Testis (tissue), 3 donors: Measurements from ENCODE around the gene PIP4K2B. TPM values are rescaled to one million over a fixed set of nuclear protein-coding genes. Genes with fewer than 3 reads are reported as not detected.
A peak's percentile ranks its signal among the peaks of the same experiment; 100 is the strongest.

Source experiments
- DNase-seq: peaks from one replicate; pipeline ENCODE4 v3.0.0-alpha.2; 2019
- H3K27ac ChIP-seq, 2 donors: fragments of 200-600 bp; sonication (generic); one replicate each; pipeline ENCODE4 v1.5.1; 2019
- H3K27me3 ChIP-seq: fragments of 200-600 bp; sonication (generic); one replicate; pipeline ENCODE4 v1.5.1; 2019
- H3K36me3 ChIP-seq: fragments of 200-600 bp; sonication (generic); one replicate; pipeline ENCODE4 v1.5.1; 2017; ENCODE audit warnings: low read depth; ENCODE audit errors: missing control alignments
- H3K4me1 ChIP-seq: fragments of 200-600 bp; sonication (generic); one replicate; pipeline ENCODE4 v1.5.1; 2019
- H3K4me3 ChIP-seq, 2 donors: fragments of 200-600 bp; sonication (generic); one replicate each; pipeline ENCODE4 v1.5.1; 2017 to 2019
- H3K9me3 ChIP-seq: fragments of 200-600 bp; sonication (generic); one replicate; pipeline ENCODE4 v1.5.1; 2017
- POLR2A ChIP-seq: fragments of 450-650 bp; IDR thresholded peaks from one replicate; pipeline ENCODE4 v1.6.1; 2017; ENCODE audit warnings: antibody characterized with exemption, mild to moderate bottlenecking, moderate library complexity
- WGBS, 2 donors: methylation state at CpG; one replicate each; pipeline ENCODE4 v1.1.5; 2018; 5-methylcytosine and 5-hydroxymethylcytosine counted together
- intact Hi-C: fragments of 100-400 bp; cut with DNase I; formaldehyde crosslinking; loops from one replicate; pipeline ENCODE4 v1.15.1; 2023; ENCODE audit warnings: low total_unique reads
- polyA plus RNA-seq: library from polyadenylated mRNA; stranded (reverse); fragments of 350-450 nt; fragmentation: Illumina TruSeq; extraction: RNeasy Lipid Tissue Mini Kit (QIAGEN cat#74804); gene quantifications from one replicate; pipeline ENCODE4 v1.2.3, GENCODE V29; 2014; ENCODE audit warnings: low read depth, low replicate concordance; ENCODE audit not compliant: insufficient read depth
- total RNA-seq, 2 donors: library from RNA; depleted of rRNA; stranded (reverse); fragments of >200 nt; gene quantifications; one replicate each; pipeline ENCODE4 v1.2.3, GENCODE V29; 2016
- TF ChIP-seq, protein P1 (sequence below), 3 experiments: fragments of 450-650 bp in 2 of 3; fragments of 200-600 bp in 1 of 3; sonication (generic) in 1 of 3; IDR thresholded peaks; one replicate each; pipeline ENCODE4 v1.5.1; 2016 to 2019; ENCODE audit warnings: antibody characterized with exemption in 3 of 3, mild to moderate bottlenecking in 2 of 3, moderate library complexity in 1 of 3

Gene PIP4K2B
- total and polyA plus RNA-seq, 3 donors from 2014 or later: 34.8 to 56.7 (median 47.2) TPM

DNA sequence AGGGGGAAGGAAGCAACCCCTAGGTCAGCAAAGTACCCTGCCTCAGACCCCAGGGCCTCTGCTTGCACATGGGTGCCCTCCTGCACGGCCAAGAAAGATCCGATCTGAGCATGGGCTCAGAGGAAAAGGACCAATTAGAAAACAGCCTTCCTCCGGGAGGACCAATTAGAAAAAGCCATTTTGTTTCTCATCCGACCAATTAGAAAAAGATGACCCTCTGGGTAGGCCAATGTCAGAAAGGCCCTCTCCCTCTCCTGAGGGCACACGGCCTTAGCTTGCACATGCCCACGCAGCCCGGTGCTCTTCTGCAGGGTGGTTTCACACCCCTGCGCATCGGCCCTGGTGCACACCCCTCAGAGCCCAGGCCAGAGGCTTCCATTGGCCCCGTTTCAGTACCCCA lies 74.3 kb downstream of the PIP4K2B start:
- Histone ChIP-seq H3K4me1 (peaks cover 20% of the 10 kb centered on the region), H3K4me3 (no peak overlapping the region), H3K27me3 (no peaks in the 10 kb centered on the region), H3K9me3 (no peaks in the 10 kb centered on the region), H3K27ac (no peak overlapping the region), H3K36me3 (no peaks in the 10 kb centered on the region)
- 64 to 66% methylated on average over 10 of the region's 10 CpGs for WGBS, 2 donors
- no peak for DNase-seq
- TF ChIP-seq POLR2A: no peak
- TF ChIP-seq, protein P1, sequence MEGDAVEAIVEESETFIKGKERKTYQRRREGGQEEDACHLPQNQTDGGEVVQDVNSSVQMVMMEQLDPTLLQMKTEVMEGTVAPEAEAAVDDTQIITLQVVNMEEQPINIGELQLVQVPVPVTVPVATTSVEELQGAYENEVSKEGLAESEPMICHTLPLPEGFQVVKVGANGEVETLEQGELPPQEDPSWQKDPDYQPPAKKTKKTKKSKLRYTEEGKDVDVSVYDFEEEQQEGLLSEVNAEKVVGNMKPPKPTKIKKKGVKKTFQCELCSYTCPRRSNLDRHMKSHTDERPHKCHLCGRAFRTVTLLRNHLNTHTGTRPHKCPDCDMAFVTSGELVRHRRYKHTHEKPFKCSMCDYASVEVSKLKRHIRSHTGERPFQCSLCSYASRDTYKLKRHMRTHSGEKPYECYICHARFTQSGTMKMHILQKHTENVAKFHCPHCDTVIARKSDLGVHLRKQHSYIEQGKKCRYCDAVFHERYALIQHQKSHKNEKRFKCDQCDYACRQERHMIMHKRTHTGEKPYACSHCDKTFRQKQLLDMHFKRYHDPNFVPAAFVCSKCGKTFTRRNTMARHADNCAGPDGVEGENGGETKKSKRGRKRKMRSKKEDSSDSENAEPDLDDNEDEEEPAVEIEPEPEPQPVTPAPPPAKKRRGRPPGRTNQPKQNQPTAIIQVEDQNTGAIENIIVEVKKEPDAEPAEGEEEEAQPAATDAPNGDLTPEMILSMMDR (IDR thresholded peaks at IDR 0.05): no peak
- intact Hi-C loops: no loop called here

- no peak overlapping the region for H3K4me3 ChIP-seq
- no peak for TF ChIP-seq POLR2A
- TF ChIP-seq, protein P1 (IDR thresholded peaks at IDR 0.05): no peak
- no peak overlapping the region for H3K27ac ChIP-seq
- H3K4me1 ChIP-seq: peaks cover 16% of the 10 kb centered on the region
- no peaks in the 10 kb centered on the region for H3K9me3 ChIP-seq
- peak; percentile 72 for DNase-seq
- intact Hi-C loops: no loop called here
- no peaks in the 10 kb centered on the region for H3K27me3 ChIP-seq
- no peaks in the 10 kb centered on the region for H3K36me3 ChIP-seq
- 42 to 71% methylated on average over 4 to 16 of the region's 16 CpGs for WGBS, 2 donors
Observed at GRCh38 chr17:38724337-38724988, 74.9 kb downstream of the PIP4K2B start.

- WGBS, 2 donors: 93 to 100% methylated on average over 1 to 16 of the region's 16 CpGs
- Histone ChIP-seq H3K27ac (no peak overlapping the region), H3K4me3 (no peak overlapping the region), H3K4me1 (peaks cover 12% of the 10 kb centered on the region), H3K9me3 (no peaks in the 10 kb centered on the region), H3K27me3 (no peaks in the 10 kb centered on the region), H3K36me3 (no peaks in the 10 kb centered on the region)
- no peak for TF ChIP-seq POLR2A
- TF ChIP-seq, protein P1 (IDR thresholded peaks at IDR 0.05): no peak
- DNase-seq: no peak
- intact Hi-C loops: no loop called here
Observed at GRCh38 chr17:38721802-38722201, 77.6 kb downstream of the PIP4K2B start.

DNA sequence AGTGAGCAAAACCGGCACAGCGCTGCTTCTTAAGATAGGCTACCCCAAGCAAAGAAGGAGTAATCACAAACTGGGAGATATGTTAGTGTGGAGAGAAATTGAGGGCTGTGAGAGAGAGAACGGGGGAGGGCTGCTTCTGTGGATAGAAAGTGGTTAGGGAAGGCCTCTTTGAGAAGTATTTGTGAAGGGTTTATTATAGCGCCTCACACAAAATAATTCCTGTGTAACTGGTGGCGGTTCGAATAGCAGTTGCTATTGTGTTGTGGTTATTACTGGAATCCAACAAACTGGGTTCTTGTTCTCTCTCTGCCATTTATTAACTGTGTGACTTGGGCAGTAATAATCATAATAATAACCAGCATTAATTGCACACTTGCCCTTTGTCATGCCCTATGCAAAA lies 78.4 kb downstream of the PIP4K2B start:
- Histone ChIP-seq H3K36me3 (no peaks in the 10 kb centered on the region), H3K27me3 (no peaks in the 10 kb centered on the region), H3K4me1 (peaks cover 12% of the 10 kb centered on the region), H3K9me3 (no peaks in the 10 kb centered on the region), H3K4me3 (no peak overlapping the region), H3K27ac (no peak overlapping the region)
- TF ChIP-seq POLR2A: no peak
- TF ChIP-seq, protein P1 (IDR thresholded peaks at IDR 0.05): no peak
- DNase-seq: no peak
- 68 to 72% methylated on average over 6 of the region's 6 CpGs for WGBS, 2 donors
- intact Hi-C loops: no loop called here
